Stimulated activated CD8-positive, alpha-beta memory T cell treated with anti-CD3 and anti-CD28 coated beads, Interleukin-15, amount 100 ng/mL, for 24 hours (primary cell): ENCODE measurements around the gene GALNT10.

Experiments used
- DNase-seq: peaks from one replicate; pipeline ENCODE4 v3.0.0-alpha.2; 2020; ENCODE audit warnings: low read depth

The GALNT10 gene

GRCh38 chr5:154384480-154385235 lies 194.1 kb downstream of the GALNT10 start:
- DNase-seq, result no peak

GRCh38 chr5:154385236-154385512 lies 194.6 kb downstream of the GALNT10 start:
- DNase-seq, result no peak

- DNase-seq, result no peak
Observed at GRCh38 chr5:154386952-154387629, 196.6 kb downstream of the GALNT10 start.

GRCh38 chr5:154388842-154389241 lies 198.3 kb downstream of the GALNT10 start:
- no peak for DNase-seq

- no peak for DNase-seq
Observed at GRCh38 chr5:154390096-154390495, 199.6 kb downstream of the GALNT10 start.

- DNase-seq, result no peak
Observed at GRCh38 chr5:154390746-154391359, 200.3 kb downstream of the GALNT10 start.

- DNase-seq, result no peak
Observed at GRCh38 chr5:154391788-154392187, 201.3 kb downstream of the GALNT10 start.

- DNase-seq, result no peak
Observed at GRCh38 chr5:154393850-154394249, 203.3 kb downstream of the GALNT10 start.

- DNase-seq, result no peak
Observed at GRCh38 chr5:154394307-154394706, 203.8 kb downstream of the GALNT10 start.

- no peak for DNase-seq
Observed at GRCh38 chr5:154395407-154396106, 205.0 kb downstream of the GALNT10 start.

- DNase-seq, result no peak
Observed at GRCh38 chr5:154396128-154396527, 205.6 kb downstream of the GALNT10 start.

- no peak for DNase-seq
Observed at GRCh38 chr5:154397652-154398406, 207.3 kb downstream of the GALNT10 start.

DNA sequence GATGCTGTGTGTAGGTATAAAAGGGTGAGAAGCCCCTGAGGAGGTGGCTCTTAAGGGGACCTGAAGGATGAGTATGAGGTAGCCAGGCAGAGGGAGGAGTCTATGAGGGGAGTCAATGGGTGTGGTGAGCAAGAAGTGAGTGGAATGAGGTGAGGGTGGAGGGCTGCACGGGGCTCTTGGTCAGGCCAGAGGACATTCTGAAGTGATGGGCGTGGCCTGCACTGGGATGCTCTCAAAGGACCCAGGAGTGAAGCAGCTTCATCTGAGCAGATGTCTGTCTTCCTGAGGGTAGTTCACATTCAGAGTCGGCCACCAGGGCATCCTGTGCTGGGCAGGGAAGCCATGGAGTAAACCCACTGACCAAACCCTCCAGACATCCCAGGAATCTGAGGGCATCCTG lies 210.1 kb downstream of the GALNT10 start:
- DNase-seq, result no peak

DNA sequence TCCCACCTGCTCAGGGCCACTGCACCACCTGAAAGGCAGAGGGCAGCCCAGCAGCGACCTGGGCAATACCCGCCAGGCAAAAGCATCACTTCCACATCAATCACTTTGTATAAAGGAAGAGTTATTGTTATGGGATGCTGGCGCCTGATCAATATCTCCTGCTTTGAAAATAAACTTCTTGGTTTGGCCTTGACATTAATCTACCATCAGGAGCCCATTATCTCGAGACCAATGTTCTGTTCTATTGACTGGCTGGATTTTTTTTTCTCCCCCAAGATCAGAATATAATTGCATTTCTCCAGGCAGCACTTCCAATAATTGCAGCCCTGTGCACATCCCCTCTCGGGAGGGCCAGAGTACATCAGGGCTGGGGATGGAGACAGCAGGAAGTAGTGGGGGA lies 210.8 kb downstream of the GALNT10 start:
- no peak for DNase-seq

DNA sequence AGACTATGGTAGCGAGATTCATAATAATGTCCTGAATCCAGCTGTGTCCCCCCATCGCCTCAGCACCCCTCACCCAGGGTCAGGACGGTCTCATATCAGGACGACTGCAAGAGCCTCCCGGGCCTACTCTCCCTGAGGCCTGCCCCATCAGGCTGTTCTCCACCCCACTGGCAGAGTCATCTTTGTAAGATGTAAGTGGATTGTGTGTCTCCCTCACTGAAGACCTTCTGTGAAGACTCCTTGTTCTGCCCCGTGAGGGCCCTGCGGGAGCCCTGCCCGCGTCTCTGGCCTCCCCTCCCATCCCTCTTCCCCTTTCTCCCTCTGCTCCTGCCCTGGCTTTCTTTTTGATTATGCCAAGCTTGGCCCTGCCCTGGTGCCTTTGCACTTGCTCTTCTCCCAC lies 211.4 kb downstream of the GALNT10 start:
- DNase-seq, result no peak

DNA sequence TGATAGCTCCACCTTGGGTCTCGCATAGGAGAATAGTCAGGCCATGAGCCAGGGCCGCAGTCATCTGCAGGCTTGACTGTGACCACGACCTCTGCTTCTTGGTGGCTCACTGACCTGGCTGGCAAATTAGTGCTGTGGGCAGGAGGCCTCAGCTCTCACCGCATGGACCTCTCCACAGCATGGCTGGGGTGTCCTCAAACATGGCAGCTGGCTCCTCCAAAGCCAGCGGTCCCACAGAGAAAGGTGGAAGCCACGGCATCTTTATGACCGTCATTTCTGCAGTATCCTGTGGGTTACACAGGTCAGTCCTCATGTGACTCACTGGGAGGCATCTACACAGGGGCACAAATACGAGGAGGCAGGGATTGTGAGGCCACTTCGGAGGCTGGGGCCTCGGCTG lies 212.1 kb downstream of the GALNT10 start:
- no peak for DNase-seq

DNA sequence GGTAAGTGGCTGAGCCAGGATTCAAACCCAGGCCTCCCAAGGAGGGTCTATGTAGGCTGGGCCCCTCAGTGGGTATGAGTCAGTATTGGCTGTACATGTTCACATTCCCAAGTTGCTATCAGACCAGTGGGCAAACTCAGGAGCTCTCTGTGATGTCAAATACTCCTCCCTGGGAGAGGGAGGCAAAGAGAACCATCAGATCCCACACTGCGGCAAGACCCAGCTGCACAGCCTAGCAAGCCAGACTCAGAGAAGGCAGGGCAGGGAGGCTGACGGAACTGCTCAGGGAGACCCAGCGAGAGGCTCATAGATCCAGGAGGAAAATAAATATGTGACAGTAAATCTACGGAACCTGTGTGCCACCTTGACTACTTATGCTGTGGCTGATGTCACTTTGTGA lies 212.7 kb downstream of the GALNT10 start:
- no peak for DNase-seq

DNA sequence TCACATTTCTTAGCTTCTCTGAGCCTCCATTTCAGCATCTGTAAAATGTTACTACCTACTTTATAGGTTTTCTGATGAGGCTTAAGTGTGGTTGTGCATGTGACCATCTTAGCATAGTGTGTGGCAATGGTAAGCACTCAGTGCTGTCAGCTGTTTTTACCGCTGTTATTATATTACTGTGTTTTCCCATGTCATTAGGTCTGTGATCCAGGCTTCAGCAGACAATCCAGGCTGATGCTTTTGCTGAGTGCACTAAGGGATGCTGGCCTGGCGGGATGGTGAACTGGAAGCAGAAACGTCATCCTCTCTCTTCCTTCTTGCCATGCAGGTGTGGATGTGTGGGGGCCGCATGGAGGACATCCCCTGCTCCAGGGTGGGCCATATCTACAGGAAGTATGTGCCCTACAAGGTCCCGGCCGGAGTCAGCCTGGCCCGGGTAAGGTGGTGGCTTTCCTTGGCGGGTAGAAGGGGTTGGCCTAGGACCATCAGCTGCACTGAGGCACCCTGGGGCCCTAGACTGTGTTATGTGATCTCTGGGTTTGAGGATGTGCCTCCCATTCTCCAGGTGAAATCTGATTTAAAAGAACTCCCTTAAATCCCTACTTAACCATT lies 213.3 kb downstream of the GALNT10 start:
- no peak for DNase-seq

DNA sequence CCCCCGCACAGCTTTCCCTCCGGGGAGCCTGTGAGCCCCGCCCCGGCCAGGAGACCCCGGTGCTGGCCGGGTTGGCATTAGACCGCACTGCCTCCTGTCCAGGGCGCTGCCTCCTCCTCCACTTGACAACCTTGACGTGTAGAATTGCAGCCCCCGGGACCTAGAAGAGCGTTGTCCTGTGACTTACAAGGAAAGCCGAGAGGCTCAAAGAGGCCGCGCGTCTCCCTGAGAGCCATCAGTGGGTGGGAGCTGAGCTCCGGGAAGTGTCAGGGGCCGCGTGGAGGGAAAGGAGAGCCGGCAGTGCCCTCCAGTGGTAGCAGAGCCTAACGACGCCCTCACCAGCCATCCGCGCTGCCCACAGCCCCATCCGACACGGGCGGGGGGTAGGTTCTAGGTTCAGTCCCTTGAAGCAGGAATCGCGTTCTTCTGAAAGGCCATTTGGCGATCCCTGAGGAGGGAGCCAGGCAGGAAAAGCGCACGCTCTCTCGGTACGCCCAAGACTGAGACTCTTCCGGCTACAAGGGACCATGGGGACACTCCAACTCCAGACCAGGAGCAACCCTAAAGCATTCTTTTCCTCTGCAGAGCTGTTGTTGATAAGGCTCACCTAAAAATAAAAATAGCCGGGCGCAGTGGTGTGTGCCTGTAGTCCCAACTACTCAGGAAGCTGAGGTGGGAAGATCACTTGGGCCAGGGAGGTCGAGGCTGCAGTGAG lies 214.7 kb downstream of the GALNT10 start:
- DNase-seq, result peak; percentile 37

DNA sequence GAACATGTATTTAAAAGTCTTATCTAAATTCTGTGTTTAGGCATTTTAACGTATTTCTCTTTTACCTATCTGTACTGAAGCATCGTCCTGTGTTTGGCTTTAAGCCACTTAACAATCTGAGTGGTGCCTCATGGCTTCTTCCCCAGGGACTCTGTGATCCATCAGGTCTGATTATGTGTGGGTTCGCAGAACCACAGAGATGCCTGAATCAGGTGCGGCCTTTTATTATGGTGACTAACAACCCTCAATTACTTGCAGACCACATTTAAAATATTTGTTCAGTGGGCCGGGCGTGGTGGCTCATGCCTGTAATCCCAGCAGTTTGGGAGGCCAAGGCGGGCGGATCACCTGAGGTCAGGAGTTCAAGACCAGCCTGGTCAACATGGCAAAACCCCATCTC lies 215.7 kb downstream of the GALNT10 start:
- DNase-seq, result no peak

DNA sequence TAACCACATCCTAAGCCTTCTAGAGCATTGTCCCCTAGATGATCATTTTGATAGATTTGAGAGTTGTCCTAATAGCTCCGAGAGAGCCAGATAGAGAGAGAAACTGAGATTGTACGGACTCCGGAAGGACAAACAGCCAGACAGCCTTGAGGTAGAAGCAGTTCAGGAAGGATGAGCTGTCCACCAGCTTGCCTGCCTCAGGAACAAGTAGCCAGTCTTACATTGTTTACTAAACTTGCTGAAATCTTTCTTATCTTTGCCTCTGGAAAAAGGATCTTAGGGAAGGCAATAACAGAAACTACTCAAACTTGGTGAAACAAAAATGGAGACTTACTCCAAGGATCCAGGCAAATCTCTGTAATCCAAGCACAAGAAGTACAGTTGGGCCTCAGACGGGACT lies 216.3 kb downstream of the GALNT10 start:
- DNase-seq, result no peak
